Endothelial cell of umbilical vein (primary cell): ENCODE data around the gene CACNA2D3.

Experiments used
- EZH2 ChIP-seq: IDR thresholded peaks from 2 replicates; pipeline ENCODE4 v1.6.1; 2012; ENCODE audit warnings: borderline replicate concordance, low read depth, mild to moderate bottlenecking, moderate library complexity, low read length, inconsistent platforms; ENCODE audit not compliant: severe bottlenecking
- FOS ChIP-seq: IDR thresholded peaks from 2 replicates; pipeline ENCODE4 v1.6.1; 2011; ENCODE audit warnings: mild to moderate bottlenecking, low read length, moderate library complexity, borderline replicate concordance; ENCODE audit not compliant: insufficient read depth
- POLR2A ChIP-seq: IDR thresholded peaks from 2 replicates; pipeline ENCODE4 v1.6.1; 2012; ENCODE audit warnings: low read depth, mild to moderate bottlenecking, control low read depth, low read length
- TF ChIP-seq, protein P1 (sequence below), 2 donors: IDR thresholded peaks; 1 replicate in 1 of 2; 2 replicates in 1 of 2; pipeline ENCODE4 v1.5.1; 2011; ENCODE audit warnings: low read length in 2 of 2, mild to moderate bottlenecking in 2 of 2, moderate library complexity in 2 of 2, control low read depth in 1 of 2, inconsistent platforms in 1 of 2, low read depth in 1 of 2; ENCODE audit not compliant: insufficient read depth in 1 of 2; ENCODE audit errors: extremely low read depth in 1 of 2

DNA sequence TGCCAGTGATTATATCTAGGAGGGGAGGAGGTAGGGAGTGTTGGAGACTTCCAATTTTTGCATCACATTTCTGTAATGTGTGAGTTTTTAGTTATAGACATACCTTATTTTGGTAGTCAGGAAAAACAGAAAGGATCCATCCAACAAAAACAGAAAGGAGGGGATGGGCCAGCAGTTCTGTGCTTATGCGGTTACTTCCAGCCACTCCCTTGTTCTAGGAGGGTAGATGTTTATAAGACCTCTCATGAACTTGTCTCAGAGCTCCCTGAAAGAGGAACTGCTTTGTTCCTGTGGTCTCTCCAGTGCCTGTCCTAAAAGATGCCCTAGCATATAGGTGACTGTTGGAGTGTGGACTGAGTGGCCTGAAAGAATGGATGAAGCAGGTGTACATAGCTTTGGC lies 323.3 kb downstream of the CACNA2D3 start:
- TF ChIP-seq EZH2, result no peak
- TF ChIP-seq, protein P1, sequence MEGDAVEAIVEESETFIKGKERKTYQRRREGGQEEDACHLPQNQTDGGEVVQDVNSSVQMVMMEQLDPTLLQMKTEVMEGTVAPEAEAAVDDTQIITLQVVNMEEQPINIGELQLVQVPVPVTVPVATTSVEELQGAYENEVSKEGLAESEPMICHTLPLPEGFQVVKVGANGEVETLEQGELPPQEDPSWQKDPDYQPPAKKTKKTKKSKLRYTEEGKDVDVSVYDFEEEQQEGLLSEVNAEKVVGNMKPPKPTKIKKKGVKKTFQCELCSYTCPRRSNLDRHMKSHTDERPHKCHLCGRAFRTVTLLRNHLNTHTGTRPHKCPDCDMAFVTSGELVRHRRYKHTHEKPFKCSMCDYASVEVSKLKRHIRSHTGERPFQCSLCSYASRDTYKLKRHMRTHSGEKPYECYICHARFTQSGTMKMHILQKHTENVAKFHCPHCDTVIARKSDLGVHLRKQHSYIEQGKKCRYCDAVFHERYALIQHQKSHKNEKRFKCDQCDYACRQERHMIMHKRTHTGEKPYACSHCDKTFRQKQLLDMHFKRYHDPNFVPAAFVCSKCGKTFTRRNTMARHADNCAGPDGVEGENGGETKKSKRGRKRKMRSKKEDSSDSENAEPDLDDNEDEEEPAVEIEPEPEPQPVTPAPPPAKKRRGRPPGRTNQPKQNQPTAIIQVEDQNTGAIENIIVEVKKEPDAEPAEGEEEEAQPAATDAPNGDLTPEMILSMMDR (IDR thresholded peaks at IDR 0.05; ENCODE audit: extremely low read depth in 1 of 2, insufficient read depth in 1 of 2, low read depth in 1 of 2, low read length in 2 of 2), result no peak
- TF ChIP-seq FOS, result no peak
- no peak for TF ChIP-seq POLR2A
